GM21786 (cell line): ENCODE measurements around the gene ALG9.

Source experiments
- ATAC-seq: cut with Tn5 transposase; IDR thresholded peaks from one replicate; pipeline ENCODE4 v1.9.1; 2021; ENCODE audit not compliant: unreplicated experiment

The ALG9 gene, protein sequence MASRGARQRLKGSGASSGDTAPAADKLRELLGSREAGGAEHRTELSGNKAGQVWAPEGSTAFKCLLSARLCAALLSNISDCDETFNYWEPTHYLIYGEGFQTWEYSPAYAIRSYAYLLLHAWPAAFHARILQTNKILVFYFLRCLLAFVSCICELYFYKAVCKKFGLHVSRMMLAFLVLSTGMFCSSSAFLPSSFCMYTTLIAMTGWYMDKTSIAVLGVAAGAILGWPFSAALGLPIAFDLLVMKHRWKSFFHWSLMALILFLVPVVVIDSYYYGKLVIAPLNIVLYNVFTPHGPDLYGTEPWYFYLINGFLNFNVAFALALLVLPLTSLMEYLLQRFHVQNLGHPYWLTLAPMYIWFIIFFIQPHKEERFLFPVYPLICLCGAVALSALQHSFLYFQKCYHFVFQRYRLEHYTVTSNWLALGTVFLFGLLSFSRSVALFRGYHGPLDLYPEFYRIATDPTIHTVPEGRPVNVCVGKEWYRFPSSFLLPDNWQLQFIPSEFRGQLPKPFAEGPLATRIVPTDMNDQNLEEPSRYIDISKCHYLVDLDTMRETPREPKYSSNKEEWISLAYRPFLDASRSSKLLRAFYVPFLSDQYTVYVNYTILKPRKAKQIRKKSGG

DNA sequence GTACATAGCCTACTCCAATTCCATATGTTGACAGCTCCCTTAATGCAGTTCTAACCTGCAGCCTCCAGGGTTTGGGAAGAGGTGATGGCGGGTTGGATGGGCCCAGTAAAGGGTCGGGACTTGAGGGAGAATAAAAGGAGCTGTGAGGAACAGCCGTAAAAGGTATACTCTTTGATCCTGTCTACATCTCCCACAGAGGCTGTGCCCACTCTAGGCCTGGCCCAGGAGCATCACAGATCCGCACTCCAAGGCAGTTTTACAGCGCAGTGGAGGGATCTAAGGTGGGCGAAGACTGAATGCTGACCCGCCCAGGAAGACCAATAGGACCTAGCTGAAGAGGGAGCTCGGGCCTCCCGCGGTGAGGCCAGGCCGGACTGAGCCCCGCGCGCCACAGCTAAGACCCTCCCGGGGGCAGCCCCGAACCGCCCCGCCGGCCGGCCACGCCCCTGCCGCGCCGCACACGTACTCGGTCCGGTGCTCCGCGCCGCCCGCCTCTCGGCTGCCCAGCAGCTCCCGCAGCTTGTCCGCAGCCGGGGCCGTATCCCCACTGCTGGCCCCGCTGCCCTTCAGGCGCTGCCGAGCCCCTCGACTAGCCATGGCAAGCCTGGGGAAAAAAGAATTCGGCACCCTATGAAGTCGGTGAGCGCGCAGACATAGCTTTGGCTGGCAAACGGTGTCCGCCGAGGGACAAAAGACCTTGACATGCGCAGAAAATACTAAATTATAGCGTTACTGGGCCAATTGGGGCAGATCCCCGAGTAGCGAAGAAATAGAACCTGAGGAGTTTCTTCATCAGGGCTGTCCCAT is at the start of gene ALG9:
Gene ALG9 (minus strand): TSS at position 696 of the 807 bp plus-strand sequence. CDS start 99 bp downstream, at position 597.
- ATAC-seq, result peak; percentile 90

DNA sequence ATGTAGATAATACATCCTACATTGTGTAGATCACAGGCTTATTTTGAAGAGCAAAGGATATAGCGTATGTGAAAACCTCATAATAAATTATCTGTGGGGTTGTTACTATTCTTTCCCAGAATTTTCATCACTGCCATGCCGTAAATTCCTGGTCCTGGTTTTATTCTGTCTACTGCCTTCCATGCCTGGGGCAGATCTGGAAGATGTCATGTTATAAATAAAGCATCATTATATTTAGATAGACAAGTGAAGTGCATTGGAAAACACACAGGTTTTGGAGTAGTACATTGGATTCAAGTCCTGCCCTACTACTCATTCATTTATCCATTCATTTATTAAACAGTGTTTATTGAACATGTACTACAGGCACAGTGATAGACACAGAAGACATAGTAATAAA is 49.5 kb upstream of the ALG9 start:
- no peak for ATAC-seq

DNA sequence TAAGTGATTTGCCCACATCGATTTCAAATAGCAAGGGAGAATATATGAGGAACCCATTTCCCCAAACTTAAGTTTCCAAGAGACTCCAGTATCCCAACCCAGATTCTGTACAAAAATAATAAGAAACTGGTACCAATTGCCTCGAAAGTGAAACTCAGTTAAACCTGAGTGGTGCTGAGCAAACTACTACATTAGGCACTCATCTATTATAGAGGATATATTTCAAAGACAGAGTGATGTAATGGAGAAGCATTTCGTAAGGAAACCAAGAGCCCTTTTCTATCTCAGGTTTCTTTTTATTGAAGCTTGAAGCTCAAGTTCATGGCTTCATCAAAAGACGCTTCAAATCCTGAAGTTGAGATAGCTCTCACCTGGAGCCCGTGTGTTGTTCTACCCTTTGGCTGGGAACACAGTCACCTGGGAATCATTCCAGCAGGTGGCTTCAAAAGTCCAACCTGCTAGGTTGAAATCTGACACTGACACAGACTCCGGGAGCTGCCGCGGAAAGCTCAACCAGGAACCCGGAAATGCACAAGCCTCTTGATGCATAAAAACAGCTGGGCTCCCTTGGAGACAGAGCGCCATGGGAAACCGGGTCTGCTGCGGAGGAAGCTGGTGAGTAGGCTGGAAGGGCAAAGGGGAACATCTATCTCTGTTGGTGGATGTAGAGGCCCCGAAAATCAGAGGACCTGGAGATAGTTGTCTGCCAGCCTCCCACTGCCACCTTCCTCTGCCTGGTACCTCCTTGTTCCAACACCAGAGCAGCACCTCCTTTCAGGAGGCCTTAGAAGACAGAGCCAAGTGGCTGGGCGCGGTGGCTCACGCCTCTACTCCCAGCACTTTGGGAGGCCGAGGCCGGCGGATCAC is 47.2 kb upstream of the ALG9 start, which contains the start of gene C11orf52:
Gene C11orf52 (plus strand): TSS at position 524 of the 867 bp plus-strand sequence. CDS start 60 bp downstream, at position 584.
- no peak for ATAC-seq

DNA sequence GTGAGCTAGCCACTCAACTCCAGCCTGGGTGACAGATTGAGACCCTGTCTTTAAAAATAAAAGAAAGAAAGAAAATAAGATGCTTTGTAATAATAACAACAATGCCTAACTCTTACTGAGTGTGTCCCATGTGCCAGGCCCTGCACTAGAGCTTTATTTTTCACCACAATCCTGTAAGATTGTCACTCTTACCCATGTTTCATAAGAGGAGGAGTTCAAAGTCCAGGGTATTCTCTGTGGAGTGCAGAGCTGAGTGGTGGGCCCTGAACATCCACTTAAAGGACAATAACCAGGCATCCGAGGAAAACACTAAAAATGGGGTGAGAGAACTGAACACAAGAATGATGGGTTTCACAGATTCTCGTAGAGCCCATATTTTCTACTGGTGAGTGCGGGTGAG is 46.4 kb upstream of the ALG9 start:
- no peak for ATAC-seq

DNA sequence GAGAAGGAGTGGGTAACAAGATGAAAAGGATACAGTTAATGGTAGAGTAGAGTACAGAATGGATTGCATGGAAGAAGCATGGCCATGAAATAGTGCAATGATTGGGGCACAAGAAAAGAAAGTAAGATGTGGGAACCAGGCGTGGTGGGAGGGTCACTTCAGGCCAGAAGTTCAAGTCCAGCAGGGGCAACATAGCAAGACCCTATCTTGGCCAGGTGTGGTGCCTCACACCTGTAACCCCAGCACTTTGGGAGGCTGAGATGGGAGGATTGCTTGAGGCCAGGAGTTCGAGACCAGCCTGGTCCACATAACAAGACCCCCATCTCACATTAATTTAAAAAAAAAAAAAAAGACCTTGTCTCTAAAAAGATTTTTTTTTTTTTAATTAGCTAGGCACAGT is 45.9 kb upstream of the ALG9 start:
- no peak for ATAC-seq

DNA sequence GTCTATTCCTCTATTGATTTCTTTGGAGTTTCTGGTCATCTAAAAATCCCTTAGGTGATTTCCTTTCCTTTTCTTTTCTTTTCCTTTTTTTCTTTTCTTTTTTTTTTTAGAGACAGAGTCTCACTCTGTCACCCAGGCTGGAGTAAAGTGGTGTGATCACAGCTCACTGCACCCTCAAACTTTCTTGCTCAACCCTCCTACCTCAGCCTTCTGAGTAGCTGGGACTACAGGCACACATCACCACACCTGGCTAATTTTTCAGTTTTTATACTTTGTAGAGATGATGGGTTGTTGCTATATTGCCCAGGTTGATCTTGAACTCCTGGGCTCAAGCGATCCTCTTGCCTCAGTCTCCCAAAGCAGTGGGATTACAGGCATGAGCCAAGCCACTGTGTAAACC is 45.4 kb upstream of the ALG9 start:
- ATAC-seq, result no peak

DNA sequence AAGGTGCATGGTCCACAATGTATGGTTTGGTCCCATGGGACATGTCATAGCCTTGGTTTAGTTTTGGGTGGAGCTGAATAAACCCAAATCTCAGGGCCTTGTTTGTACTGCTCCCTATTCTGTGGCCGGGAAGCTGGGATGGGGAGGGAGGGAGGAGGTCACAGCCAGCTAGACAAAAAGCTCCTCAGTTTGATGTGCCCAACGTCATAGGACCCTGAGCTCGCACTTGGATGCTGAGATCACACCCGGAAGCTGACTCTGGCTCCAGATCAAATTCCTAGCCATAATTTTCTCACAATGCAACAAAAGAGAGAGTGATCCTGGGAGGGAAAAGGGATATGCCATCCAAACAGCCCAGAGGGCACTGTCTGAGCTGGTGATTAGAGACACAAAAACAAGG is 42.6 kb upstream of the ALG9 start:
- no peak for ATAC-seq

DNA sequence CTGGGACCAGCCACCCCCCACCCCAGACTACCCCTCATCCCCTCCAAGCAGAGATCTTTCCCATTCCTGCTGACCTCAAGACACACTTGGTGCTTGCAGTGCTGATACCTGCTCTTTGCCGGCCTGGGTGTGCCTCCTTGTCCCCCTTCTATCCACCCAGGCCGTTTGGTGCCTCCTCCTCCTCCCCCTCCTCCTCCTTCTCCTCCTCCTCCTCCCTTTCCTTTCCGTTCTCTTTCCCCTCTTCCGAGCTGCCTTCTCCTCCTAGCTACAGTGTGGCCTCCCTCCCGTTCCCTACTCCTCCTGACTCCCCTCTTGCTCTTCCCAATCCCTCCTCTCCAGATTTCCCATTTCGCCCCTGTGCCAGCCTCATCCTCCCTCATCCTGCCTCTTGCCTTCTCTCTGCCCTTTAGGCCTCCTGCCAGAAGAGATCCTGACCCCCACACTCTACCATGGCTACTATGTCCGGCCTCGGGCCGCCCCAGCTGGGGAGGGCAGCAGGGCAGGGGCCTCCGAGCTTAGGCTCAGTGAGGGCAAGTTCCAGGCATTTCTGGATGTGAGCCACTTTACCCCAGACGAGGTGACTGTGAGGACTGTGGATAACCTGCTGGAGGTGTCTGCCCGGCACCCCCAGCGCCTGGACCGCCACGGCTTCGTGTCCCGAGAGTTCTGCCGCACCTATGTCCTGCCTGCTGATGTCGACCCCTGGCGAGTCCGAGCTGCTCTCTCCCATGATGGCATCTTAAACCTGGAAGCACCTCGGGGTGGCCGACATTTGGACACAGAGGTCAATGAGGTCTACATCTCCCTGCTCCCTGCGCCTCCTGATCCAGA is 41.9 kb upstream of the ALG9 start:
- no peak for ATAC-seq

DNA sequence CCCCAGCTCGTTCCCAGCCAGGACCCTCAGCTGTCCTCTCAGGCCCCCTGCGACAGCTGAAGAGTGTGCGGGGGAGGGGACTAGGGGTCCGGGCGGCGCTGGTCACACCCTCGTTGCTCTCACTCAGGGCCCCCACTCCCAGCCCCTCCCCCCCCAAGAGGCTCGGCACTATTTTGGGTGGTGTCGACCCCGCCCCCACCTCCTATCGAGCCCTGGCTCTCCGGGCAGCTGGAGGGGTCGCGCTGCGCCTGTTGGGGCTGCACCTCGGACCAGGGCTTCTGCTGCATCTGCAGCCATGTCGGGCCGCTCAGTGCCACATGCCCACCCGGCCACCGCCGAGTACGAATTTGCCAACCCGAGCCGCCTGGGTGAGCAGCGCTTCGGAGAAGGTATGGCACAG is 41.2 kb upstream of the ALG9 start, which contains the start of gene HSPB2:
Gene HSPB2 (plus strand): TSS at position 200 of the 400 bp plus-strand sequence. CDS start 96 bp downstream, at position 296.
- no peak for ATAC-seq

DNA sequence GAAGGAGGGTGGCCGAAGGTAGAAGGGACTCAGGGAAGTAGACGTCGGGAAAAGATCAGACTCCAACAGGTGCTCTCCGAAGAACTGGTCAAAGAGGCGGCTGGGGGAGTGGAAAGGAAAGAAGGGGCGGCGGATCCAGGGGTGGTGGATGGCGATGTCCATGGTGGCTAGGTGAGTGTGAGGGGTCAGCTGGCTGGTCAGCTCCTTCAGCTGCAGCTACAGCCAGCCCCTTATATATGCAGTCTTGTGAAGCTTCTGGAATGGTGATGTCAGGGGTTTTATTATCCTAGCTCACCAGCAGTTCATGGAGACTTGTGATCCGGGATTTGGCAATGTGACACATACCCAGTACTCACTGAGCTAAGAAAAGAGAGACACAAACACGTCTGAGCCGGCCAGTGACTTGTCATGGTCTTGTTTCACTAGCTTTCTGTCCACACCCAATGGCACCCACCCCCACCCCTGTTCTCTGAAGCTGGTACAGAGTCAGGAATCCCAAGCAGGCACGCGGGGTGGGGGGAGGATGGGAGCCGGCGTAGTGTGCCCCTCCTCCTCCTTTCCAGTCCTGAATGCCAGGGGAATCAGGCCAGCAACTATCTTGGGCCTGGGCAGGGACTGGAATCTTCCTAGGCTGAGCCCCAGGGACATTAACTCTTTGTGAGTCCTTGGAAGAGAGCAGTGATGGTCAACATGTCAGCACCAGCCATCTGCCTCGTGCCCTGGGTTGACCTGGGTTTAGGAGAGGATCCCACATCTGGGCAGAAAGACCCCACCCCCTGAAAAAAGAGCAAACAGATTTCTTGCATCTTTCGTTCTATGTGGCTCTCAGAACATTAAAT is 40.4 kb upstream of the ALG9 start, which contains the start of gene CRYAB:
Gene CRYAB (minus strand): TSS at position 208 of the 839 bp plus-strand sequence. CDS start 46 bp downstream, at position 162.
- ATAC-seq, result no peak

DNA sequence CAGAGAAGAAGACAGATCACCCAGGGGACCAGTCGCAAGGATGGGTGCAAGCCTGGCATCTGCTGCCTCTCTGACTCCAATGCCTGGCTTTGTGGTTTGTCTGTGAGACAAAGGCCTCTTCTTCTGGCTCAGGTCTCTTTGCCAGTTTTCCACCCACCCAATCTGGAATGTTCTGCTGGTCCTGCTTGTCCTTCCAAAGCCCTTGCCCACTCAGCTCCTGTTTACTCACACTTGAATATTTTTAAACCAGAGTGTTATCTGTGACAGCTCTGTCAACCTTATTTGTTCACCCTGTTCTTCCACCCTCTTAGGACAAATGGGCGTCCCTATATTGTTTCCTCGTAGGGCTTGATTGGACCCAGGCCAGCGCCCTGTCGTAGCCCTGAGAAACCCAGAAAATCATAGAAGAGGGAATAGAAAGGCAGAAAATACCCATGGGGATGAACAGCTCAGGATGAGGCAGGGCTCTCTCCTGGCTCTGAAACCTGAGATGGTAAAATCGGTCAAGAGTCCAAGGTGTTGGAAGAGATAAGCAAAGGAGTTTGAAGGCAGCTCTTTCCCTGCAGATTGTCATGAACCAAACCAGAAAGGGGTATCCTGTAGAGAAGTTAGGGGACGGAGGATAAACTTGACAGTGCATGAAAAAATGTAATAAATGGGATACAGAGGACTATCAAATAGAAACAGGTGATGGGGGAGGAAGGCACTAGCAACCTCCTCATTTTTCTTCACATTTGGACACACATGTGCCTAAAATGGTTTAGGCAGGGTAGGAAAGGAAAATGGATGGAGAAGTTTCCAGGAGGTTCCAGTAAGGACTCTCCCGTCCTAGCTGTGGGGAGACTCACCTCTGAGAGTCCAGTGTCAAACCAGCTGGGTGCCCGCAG is 39.5 kb upstream of the ALG9 start:
- ATAC-seq, result no peak

DNA sequence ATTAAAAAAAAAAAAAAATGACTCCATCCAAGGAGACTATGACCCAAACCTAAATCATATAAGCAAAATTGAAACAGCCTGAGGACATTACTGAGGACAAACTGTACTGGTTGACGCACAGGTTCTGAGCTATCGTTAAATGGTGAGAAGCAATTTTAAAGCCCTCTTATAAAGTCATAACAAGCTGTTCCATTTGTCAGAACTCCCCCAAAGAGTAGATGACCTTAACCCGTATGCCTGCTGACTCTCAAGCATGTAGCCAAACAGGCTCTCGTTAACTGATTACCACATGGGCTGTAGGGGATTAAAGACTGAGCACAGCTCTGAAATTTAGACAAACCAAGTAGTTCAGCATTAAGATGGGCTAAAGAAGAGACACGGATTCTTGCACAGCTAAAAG is 38.0 kb upstream of the ALG9 start:
- no peak for ATAC-seq

DNA sequence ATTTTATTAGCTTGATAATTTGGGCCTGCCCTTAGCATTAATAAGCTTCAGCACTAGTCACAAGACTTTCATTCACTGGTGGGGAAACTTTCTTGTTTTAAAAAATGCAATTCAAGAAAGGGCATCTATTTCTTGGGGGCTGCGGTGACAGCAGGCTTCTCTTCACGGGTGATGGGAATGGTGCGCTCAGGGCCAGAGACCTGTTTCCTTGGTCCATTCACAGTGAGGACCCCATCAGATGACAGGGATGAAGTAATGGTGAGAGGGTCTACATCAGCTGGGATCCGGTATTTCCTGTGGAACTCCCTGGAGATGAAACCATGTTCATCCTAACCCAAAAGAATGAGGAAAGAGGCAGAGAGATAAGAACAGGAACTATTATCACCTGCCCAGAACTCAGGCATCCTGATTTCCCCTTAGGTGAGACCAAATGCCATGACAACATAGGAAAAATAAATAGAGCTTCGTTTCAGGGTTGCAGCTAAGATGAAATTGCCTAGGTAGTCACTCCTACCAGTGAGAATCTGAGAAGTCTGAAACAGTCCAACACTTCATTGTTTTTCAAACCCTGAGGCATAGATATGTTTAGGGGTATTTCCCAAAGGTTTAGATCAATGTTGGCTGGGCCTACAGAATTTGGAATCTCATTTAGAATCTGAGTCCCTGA is 37.4 kb upstream of the ALG9 start:
- ATAC-seq, result no peak

DNA sequence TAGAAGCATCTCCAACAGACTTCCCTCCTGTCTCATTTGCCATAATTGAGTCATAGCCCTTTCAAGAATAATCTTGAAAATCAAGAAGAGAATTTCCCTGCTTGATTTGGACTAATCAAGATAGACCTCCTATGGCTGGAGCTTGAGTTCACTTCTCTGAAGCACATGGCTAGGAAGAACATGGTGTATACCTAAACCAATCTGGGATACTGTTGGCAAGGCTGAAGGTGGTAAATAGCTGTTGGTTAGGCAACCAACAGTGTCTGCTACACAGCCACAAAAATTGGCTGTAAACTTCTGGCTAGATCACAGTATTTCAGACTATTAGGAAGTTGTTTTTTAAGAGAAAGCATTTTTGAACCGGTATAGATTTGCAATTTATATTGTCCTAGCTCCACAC is 35.3 kb upstream of the ALG9 start:
- no peak for ATAC-seq

DNA sequence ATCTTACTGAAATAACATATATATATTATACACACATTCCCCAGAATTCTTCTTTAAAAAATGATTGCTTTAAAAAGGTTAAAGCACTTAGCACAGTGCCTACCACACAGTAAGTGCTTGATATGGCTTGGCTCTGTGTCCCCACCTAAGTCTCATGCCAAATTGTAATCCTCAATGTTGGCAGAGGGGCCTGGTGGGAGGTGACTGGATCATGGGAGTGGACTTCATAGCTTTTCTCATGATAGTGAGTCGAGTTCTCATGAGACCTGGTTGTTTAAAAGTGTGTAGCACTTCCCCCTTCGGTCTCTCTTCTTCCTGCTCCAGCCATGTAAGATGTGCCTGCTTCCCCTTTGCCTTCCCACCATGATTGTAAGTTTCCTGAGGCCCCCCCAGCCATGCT is 34.0 kb upstream of the ALG9 start:
- ATAC-seq, result no peak

DNA sequence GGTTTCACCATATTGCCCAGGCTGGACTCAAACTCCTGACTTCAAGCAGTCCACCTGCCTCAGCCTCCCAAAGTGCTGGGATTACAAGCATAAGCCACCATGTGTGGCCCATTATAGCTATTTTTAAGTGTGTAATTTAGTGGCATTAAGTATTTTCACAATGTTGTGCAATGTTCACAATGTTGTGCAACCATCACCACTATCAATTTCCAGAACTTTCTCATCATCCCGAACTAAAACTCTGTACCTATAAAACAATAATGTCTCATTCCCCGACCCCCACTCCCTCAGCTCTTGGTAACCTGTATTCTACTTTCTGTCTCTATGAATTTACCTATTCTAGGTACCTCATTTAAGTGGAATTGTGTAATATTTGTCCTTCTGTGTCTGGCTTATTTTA is 15.5 kb upstream of the ALG9 start:
- no peak for ATAC-seq

DNA sequence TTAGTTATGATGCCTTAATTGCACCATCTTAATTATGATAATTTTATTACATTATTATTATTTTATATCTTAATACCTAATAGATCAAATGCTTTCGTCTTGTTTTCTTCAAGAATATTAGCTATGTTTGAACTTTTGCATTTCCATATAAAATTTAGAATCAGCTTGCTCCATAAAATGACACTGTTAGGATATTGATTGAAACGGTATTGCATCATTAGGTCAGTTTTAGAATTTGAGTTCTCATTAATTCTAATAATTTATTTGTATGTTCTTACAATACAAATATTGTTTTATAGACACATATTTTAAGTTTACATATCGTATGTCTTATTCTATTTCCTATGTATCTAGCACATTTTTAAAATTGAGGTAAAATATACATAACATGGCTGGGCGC is 14.7 kb upstream of the ALG9 start:
- ATAC-seq, result no peak
